ENCODE results near the gene TNFRSF18.
"Not testable (repeated sequence)": the region's sequence is repeated elsewhere in the genome, so short reads cannot be mapped to it uniquely, and the experiment has no call there.

TNFRSF18 gene

GRCh38 chr1:1179346-1179982 lies 26.9 kb downstream of the TNFRSF18 start:
- no peak for DNase-seq (ENCODE audit: low spot score)

GRCh38 chr1:1178794-1179331 lies 27.5 kb downstream of the TNFRSF18 start:
- DNase-seq (ENCODE audit: low spot score) = no peak

GRCh38 chr1:1177452-1178206 lies 28.8 kb downstream of the TNFRSF18 start:
- no peak for DNase-seq (ENCODE audit: low spot score)

DNA sequence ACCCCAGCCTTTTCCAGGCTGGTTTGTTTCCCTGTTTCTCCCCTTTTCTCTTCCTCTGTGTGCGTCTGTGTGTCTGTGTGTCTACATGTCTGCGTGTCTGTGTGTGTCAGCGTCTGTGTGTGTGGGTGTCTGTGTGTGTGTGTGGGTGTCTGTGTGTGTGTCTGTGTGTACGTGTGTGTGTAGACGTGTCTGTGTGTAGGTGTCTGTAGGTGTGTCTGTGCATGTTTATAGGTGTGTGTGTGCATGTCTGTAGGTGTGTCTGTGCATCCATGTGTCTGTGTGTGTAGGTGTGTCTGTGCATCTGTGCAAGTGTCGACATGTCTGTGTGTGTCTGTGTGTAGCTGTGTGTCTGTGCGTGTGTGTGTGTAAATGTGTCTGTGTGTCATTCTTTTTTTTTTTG lies 29.5 kb downstream of the TNFRSF18 start:
- no peak for DNase-seq (ENCODE audit: low spot score)

- not testable (repeated sequence) for DNase-seq (ENCODE audit: low spot score)
Observed at GRCh38 chr1:1176063-1176761, 30.2 kb downstream of the TNFRSF18 start.

DNA sequence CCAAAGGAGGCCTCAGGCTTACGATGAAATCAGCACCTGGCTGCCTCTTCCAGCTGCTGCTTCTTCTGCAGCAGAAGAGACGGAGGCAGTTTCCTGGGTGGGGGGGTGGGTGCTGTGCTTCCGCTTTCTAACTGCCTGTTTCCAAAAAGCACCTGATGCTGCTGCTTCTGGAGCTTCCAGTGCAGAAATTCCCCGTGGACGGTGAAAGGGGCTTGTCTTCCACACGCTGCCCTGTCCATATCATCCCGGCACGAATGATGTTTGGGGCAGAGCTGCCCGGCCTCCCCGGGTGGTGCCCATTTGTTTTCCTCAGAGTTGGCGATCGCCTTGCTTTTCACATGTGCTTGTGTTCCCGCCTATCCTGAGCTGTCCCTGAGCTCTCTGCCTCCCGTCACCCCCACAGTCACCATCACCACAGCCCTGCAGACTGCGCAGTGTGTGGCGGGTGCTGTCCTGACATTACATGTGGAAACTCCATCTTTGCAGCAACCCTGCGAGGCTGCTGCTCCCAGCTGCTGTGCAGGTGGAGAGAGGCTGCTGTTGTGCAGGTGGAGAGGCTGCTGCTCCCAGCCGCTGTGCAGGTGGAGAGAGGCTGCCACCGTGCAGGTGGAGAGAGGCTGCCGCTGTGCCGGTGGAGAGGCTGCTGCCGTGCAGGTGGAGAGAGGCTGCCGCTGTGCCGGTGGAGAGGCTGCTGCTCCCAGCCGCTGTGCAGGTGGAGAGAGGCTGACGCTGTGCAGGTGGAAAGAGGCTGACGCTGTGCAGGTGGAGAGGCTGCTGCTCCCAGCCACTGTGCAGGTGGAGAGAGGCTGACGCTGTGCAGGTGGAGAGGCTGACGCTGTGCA lies 30.9 kb downstream of the TNFRSF18 start:
- no peak for DNase-seq (ENCODE audit: low spot score)

DNA sequence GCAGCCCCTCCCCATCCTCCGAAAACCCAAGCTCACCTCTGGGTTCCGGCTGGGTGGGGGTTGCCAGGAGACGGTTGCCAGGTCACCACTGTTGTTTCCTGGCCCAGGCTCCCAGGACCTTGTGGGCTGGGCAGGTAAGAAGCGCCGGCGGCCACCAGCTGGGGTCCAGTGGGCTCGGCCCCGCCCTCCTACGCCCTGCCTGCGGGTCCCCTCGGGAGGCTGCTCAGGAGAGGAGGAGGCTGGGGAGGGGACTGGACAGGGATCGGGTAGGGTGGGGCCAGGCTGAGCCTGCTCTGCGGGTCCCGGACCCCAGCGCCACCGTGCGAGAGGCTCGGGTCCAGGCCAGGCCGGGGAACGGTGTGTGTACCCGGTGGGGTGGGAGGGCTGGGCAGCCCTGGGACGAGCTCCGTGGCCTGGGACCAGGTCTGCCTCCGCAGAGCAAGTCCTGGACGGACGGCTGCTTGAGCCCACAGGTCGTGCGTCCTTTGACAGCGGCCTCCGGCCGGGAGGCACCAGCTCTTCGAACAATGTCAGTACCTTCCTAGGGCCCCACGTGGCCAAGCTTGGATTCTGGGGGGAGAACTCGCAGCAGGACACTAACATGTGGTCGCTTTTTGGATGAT lies 32.5 kb downstream of the TNFRSF18 start, which contains the start of gene TTLL10:
TSS of gene TTLL10 (plus strand) at position 88 of the 623 bp plus-strand sequence. CDS start 5,336 bp downstream, outside the sequence.
- DNase-seq (ENCODE audit: low spot score) = peak; percentile 50

GRCh38 chr1:1173061-1173792 lies 33.2 kb downstream of the TNFRSF18 start:
- DNase-seq (ENCODE audit: low spot score) = no peak

DNA sequence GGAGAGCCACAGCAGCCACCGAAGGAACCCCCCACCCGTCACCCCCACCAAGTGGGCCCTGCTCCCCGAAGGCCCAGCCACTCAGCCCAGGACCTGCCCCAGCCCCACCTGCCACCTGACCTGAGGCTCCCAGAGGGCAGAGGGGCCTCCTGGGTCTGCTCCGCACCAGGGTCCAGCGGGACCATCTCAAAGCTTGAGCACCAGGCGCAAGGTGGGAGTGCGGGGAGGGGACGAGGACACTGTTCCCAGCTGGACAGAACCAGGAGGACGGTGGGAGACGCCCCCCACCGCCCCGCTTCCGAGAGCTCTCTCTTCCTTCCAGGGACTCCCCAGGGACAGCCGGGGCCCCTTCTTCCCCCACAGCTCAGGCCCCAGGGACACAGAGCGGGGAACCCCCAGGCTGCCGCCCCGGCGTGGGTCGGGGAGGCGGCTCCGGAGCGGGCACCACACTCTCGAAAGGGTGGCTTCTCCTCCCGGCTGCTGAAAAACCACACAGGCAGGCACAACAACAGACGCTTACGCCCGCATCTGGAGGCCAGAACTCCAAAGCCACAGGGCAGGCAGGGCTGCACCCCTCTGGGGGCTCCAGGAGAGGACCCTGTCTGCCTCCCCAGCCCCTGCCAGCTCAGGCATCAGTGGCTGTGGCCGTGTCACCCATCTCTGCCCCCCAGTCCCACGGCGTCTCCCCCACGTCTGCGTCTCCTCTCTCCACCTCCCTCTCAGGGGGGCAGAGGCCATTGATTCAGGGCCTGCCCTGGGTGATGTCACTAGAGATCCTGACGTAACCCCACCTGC lies 34.6 kb downstream of the TNFRSF18 start:
- DNase-seq (ENCODE audit: low spot score) = no peak

- no peak for DNase-seq (ENCODE audit: low spot score)
Observed at GRCh38 chr1:1171161-1171545, 35.2 kb downstream of the TNFRSF18 start.

GRCh38 chr1:1170215-1171091 lies 35.9 kb downstream of the TNFRSF18 start:
- no peak for DNase-seq (ENCODE audit: low spot score)

GRCh38 chr1:1169429-1170214 lies 36.8 kb downstream of the TNFRSF18 start:
- DNase-seq (ENCODE audit: low spot score) = no peak

- DNase-seq (ENCODE audit: low spot score) = no peak
Observed at GRCh38 chr1:1168451-1169411, 37.7 kb downstream of the TNFRSF18 start.

- DNase-seq (ENCODE audit: low spot score) = no peak
Observed at GRCh38 chr1:1167841-1168450, 38.4 kb downstream of the TNFRSF18 start.

DNA sequence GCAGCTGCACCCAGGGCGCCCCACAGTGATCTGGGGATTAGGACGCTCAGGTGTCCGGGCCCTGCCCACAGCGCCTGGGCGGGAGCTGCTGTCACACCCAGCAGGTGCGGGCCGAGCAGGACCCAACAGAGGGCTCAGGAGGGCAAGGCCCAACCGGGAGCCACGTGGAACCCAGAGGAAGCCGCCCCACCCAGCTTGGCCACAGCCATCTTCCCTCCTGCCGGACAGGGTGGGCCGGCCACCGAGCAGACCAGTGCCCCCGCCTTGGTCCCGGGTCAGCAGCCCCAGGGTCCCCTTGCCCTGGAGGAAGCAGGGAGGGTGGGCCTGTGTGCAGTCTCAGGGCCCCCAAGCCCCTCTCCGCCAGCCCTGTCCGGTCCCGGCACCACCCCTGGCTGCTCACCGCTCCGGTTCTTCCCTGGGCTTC lies 39.0 kb downstream of the TNFRSF18 start:
- DNase-seq (ENCODE audit: low spot score) = no peak
